T follicular helper cell (primary cell): ENCODE measurements around the gene FTO.

ENCODE experiments used
- DNase-seq: peaks from one replicate; pipeline ENCODE4 v3.0.0-alpha.2; 2020; ENCODE audit warnings: low read depth

Gene FTO

GRCh38 chr16:54090602-54091001 is 386.6 kb downstream of the FTO start:
- DNase-seq: no peak

GRCh38 chr16:54093281-54093680 is 389.3 kb downstream of the FTO start:
- no peak for DNase-seq

GRCh38 chr16:54094641-54095040 is 390.7 kb downstream of the FTO start:
- no peak for DNase-seq

GRCh38 chr16:54096607-54097006 is 392.7 kb downstream of the FTO start:
- DNase-seq: no peak

- DNase-seq: no peak
Observed at GRCh38 chr16:54097774-54098173, 393.8 kb downstream of the FTO start.

GRCh38 chr16:54098247-54098646 is 394.3 kb downstream of the FTO start:
- DNase-seq: no peak

- DNase-seq: no peak
Observed at GRCh38 chr16:54099627-54100026, 395.7 kb downstream of the FTO start.

GRCh38 chr16:54102888-54103866 is 399.2 kb downstream of the FTO start:
- DNase-seq: no peak

GRCh38 chr16:54106057-54106456 is 402.1 kb downstream of the FTO start:
- no peak for DNase-seq

GRCh38 chr16:54107583-54108202 is 403.7 kb downstream of the FTO start:
- no peak for DNase-seq

- no peak for DNase-seq
Observed at GRCh38 chr16:54110016-54110981, 406.3 kb downstream of the FTO start.

GRCh38 chr16:54112451-54113206 is 408.7 kb downstream of the FTO start:
- no peak for DNase-seq

- no peak for DNase-seq
Observed at GRCh38 chr16:54115558-54115957, 411.6 kb downstream of the FTO start.

- no peak for DNase-seq
Observed at GRCh38 chr16:54116124-54116655, 412.2 kb downstream of the FTO start.

- no peak for DNase-seq
Observed at GRCh38 chr16:54118846-54119245, 414.9 kb downstream of the FTO start.

- DNase-seq: no peak
Observed at GRCh38 chr16:54120846-54121480, 417.0 kb downstream of the FTO start.

GRCh38 chr16:54121539-54122295 is 417.8 kb downstream of the FTO start:
- no peak for DNase-seq

- DNase-seq: no peak
Observed at GRCh38 chr16:54123766-54124165, 419.8 kb downstream of the FTO start.

- no peak for DNase-seq
Observed at GRCh38 chr16:54125751-54126655, 422.0 kb downstream of the FTO start.
